Right atrium auricular region (tissue), 2 donors: ENCODE measurements around the gene AQP12B. TPM values are rescaled to one million over a fixed set of nuclear protein-coding genes. Genes with fewer than 3 reads are reported as not detected.
"Not testable (repeated sequence)": the region's sequence is repeated elsewhere in the genome, so short reads cannot be mapped to it uniquely, and the experiment has no call there.

Source experiments
- DNase-seq: peaks from one replicate; pipeline ENCODE4 v3.0.0-alpha.2; 2019; ENCODE audit warnings: low spot score
- H3K27ac ChIP-seq, 2 donors: fragments of 200-600 bp; sonication (generic); 1 replicate in 1 of 2; 2 replicates in 1 of 2; pipeline ENCODE4 v1.5.1; 2016 to 2019
- H3K27me3 ChIP-seq, 2 donors: fragments of 200-600 bp; sonication (generic); one replicate each; pipeline versions ENCODE4 v1.5.1 to v1.6.0; 2017 to 2019
- H3K36me3 ChIP-seq: fragments of 200-600 bp; sonication (generic); one replicate; pipeline ENCODE4 v1.5.1; 2016
- H3K4me1 ChIP-seq, 2 donors: fragments of 200-600 bp; sonication (generic); one replicate each; pipeline versions ENCODE4 v1.5.1 to v1.6.0; 2017 to 2019
- H3K4me3 ChIP-seq, 2 donors: fragments of 200-600 bp; sonication (generic); 1 replicate in 1 of 2; 2 replicates in 1 of 2; pipeline ENCODE4 v1.5.1; 2017 to 2019; ENCODE audit warnings: mild to moderate bottlenecking in 1 of 2, moderate library complexity in 1 of 2
- H3K9me3 ChIP-seq, 2 donors: fragments of 200-600 bp; sonication (generic); one replicate each; pipeline ENCODE4 v1.5.1; 2019
- total RNA-seq, 2 donors: library from RNA; depleted of rRNA; stranded (reverse); fragments of >200 nt; gene quantifications; one replicate each; pipeline ENCODE4 v1.1.0, GENCODE V29; 2016
- TF ChIP-seq, protein P1 (sequence below), 2 donors: fragments of 200-600 bp; sonication (generic); IDR thresholded peaks; one replicate each; pipeline ENCODE4 v1.5.1; 2019; ENCODE audit warnings: antibody characterized with exemption in 2 of 2

Gene AQP12B
- total RNA-seq, 2 donors from 2014 or later = not detected

- DNase-seq = peak; percentile 26
- H3K4me1 ChIP-seq = no peaks in the 10 kb centered on the region
- H3K27me3 ChIP-seq = no peaks in the 10 kb centered on the region
- TF ChIP-seq, protein P1, sequence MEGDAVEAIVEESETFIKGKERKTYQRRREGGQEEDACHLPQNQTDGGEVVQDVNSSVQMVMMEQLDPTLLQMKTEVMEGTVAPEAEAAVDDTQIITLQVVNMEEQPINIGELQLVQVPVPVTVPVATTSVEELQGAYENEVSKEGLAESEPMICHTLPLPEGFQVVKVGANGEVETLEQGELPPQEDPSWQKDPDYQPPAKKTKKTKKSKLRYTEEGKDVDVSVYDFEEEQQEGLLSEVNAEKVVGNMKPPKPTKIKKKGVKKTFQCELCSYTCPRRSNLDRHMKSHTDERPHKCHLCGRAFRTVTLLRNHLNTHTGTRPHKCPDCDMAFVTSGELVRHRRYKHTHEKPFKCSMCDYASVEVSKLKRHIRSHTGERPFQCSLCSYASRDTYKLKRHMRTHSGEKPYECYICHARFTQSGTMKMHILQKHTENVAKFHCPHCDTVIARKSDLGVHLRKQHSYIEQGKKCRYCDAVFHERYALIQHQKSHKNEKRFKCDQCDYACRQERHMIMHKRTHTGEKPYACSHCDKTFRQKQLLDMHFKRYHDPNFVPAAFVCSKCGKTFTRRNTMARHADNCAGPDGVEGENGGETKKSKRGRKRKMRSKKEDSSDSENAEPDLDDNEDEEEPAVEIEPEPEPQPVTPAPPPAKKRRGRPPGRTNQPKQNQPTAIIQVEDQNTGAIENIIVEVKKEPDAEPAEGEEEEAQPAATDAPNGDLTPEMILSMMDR (IDR thresholded peaks at IDR 0.05) = no peak
- no peak overlapping the region for H3K4me3 ChIP-seq
- H3K9me3 ChIP-seq = no peaks in the 10 kb centered on the region
- H3K27ac ChIP-seq = no peak overlapping the region
- H3K36me3 ChIP-seq = no peaks in the 10 kb centered on the region
These were observed 5.3 kb upstream of the AQP12B start for GRCh38 chr2:240687741-240688552.

DNA sequence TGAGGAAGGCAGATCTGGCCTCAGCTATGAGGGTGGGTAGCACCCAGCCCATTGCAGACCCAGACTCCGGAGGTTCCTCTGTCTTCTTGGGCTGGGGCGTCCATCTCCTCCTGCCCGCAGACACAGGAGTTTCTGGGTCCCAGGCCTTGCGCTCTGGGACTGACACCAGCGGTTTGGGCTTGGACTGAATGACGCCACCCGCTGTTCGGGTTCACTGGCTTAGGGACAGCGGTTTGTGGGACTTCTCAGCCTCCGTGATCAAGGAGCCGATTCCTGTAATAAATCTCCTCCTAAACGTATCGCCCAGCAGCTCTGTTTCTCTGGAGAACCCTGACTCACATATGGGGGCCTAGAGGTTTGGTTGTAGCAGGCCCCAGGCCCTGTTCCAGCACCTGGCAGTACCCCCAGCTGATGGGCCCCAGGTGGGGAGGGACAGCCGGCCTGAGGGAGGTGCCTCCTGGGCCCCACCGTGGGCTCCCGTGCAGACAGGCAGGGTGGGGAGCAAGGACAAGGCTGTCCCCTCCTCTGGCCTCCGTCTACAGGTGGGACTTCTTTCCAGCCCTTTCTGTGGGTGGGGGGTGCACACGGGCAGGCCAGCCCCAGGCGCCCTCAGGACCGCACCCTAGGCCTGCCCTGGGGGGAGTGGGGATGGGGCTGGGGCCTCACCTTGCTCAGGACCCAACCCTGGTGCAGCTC, 4.5 kb upstream of the AQP12B start:
- H3K9me3 ChIP-seq = no peaks in the 10 kb centered on the region
- TF ChIP-seq, protein P1 (IDR thresholded peaks at IDR 0.05) = no peak
- DNase-seq = peak; percentile 40

DNA sequence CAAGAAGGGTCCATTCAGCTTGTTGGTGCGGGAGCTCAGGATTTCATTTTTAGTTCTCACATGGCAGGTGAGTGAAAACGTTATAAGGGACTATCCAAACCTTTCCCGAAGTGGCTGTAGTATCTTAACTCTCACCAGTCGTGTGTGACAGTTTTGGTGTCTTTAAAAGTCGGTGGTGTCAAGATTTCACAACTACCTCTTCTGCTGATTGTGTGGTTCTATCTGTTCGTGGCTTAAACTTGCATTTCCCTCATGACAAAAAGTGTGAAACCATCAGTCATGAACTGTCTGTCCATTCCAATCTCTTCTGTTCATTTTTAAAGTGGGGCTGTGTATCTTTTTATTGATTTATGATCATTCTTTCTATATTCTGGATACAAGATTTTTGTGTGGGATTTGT, 3.8 kb upstream of the AQP12B start:
- no peak overlapping the region for H3K4me3 ChIP-seq
- no peaks in the 10 kb centered on the region for H3K36me3 ChIP-seq
- no peaks in the 10 kb centered on the region for H3K27me3 ChIP-seq
- H3K27ac ChIP-seq = no peak overlapping the region
- H3K9me3 ChIP-seq = no peaks in the 10 kb centered on the region
- peak; percentile 26 for DNase-seq
- TF ChIP-seq, protein P1 (IDR thresholded peaks at IDR 0.05) = no peak
- no peaks in the 10 kb centered on the region for H3K4me1 ChIP-seq

More for the DNA sequence above, 4.5 kb upstream of the AQP12B start:
- no peak overlapping the region for H3K4me3 ChIP-seq
- H3K27me3 ChIP-seq = no peaks in the 10 kb centered on the region
- no peaks in the 10 kb centered on the region for H3K36me3 ChIP-seq
- no peak overlapping the region for H3K27ac ChIP-seq
- H3K4me1 ChIP-seq = no peaks in the 10 kb centered on the region

GRCh38 chr2:240685771-240686371, 3.2 kb upstream of the AQP12B start:
- no peak overlapping the region for H3K27ac ChIP-seq

GRCh38 chr2:240683980-240684728, 1.5 kb upstream of the AQP12B start:
- not testable (repeated sequence) for H3K27me3 ChIP-seq, H3K27ac ChIP-seq, H3K9me3 ChIP-seq, H3K36me3 ChIP-seq, H3K4me1 ChIP-seq, H3K4me3 ChIP-seq
- DNase-seq = peak; percentile 55

More at GRCh38 chr2:240685771-240686371, 3.2 kb upstream of the AQP12B start:
- Histone ChIP-seq H3K36me3 (no peaks in the 10 kb centered on the region), H3K4me3 (no peak overlapping the region), H3K4me1 (no peaks in the 10 kb centered on the region), H3K27me3 (no peaks in the 10 kb centered on the region), H3K9me3 (no peaks in the 10 kb centered on the region)
- DNase-seq = peak; percentile 50
- TF ChIP-seq, protein P1 (IDR thresholded peaks at IDR 0.05) = no peak

GRCh38 chr2:240683329-240683979, 769 bp upstream of the AQP12B start:
- H3K27ac ChIP-seq, H3K4me3 ChIP-seq, H3K9me3 ChIP-seq, H3K36me3 ChIP-seq, H3K4me1 ChIP-seq, H3K27me3 ChIP-seq: not testable (repeated sequence)
- peak; percentile 43 for DNase-seq

DNA sequence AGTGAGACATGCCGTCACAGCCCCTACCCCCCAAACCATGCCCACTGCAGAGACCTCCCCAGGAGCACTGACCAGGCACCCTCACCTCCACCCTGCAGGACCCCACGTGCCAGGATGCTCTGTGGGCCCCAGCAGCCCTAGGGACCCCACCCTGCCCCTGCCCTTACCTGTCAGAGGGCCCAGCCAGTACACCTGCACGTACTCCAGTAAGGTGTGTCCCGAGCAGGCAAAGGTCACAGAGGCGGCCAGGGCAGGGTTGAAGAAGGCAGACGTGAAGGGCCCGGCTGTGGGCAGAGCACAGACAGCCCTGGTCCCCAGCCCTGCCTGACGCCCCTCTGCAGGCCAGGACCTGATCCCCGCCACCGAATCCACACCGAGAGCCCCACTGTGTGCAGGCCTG, 2.5 kb downstream of the AQP12B start:
- not testable (repeated sequence) for H3K27me3 ChIP-seq, H3K9me3 ChIP-seq, H3K27ac ChIP-seq, H3K4me1 ChIP-seq, DNase-seq, H3K4me3 ChIP-seq, H3K36me3 ChIP-seq

DNA sequence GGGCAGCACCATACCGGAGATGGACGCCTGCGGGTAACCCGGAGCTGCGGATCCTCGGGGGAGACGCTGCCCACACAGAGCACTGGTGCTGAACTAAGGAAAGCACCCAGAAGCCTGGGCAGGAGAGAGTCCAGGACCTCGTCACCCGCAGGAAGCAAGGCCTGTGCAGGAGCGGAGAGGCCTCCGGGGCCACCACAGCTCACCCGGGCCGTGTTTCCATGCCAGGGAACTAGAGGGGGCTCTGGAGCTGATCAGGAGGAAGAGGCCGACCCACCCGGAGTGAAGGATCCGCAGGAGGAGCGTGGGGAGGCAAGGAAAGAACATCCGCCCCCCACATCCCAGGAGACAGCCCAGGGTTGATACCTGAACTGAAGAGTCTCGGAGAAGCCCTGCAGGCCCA, 3.8 kb downstream of the AQP12B start:
- H3K4me1 ChIP-seq, H3K4me3 ChIP-seq, H3K27me3 ChIP-seq, H3K36me3 ChIP-seq, H3K27ac ChIP-seq, DNase-seq, H3K9me3 ChIP-seq: not testable (repeated sequence)

DNA sequence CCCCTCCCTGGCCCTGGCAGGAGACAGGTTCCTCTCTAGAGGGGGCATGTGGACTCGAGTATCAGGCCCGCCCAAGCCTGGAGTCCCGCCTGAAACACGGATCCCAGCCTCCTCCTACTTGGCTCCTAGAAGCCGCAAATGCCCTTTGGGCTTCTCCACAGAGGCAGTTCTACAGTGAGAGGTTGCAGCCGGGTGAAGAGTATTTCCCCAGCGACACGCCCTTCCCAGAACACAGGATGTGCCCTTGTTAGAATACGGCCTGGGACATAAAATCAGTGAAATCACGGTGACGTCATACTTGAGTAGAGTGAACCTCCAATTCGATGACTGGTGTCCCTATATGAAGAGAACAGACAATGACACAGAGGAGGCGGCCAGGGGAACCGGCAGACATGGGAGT, 4.6 kb downstream of the AQP12B start:
- not testable (repeated sequence) for DNase-seq, H3K4me3 ChIP-seq, H3K9me3 ChIP-seq, H3K27me3 ChIP-seq, H3K27ac ChIP-seq, H3K4me1 ChIP-seq, H3K36me3 ChIP-seq
